CMK (cell line): Measurements from ENCODE around the gene ITPKB.
"Not testable (repeated sequence)": the region's sequence is repeated elsewhere in the genome, so short reads cannot be mapped to it uniquely, and the experiment has no call there.

Source experiments
- DNase-seq: peaks from one replicate; pipeline ENCODE4 v3.0.0-alpha.2; 2010; ENCODE audit warnings: low read depth

Gene ITPKB

GRCh38 chr1:226738995-226739695 lies at the start of gene ITPKB:
TSS of gene ITPKB (minus strand) at chr1:226739282. CDS start at chr1:226737458, 1,824 bp downstream.
- DNase-seq: peak; percentile 59

GRCh38 chr1:226787638-226788037 lies 48.6 kb upstream of the ITPKB start:
- no peak for DNase-seq

- no peak for DNase-seq
These were observed 48.0 kb upstream of the ITPKB start for GRCh38 chr1:226787071-226787470.

- no peak for DNase-seq
These were observed 47.5 kb upstream of the ITPKB start for GRCh38 chr1:226786550-226786949.

- DNase-seq: no peak
These were observed 46.7 kb upstream of the ITPKB start for GRCh38 chr1:226785805-226786204.

GRCh38 chr1:226784081-226785049 lies 45.3 kb upstream of the ITPKB start:
- DNase-seq: no peak

GRCh38 chr1:226782845-226783601 lies 43.9 kb upstream of the ITPKB start:
- DNase-seq: no peak

- DNase-seq: no peak
These were observed 43.0 kb upstream of the ITPKB start for GRCh38 chr1:226781937-226782609.

- DNase-seq: no peak
These were observed 40.5 kb upstream of the ITPKB start for GRCh38 chr1:226779561-226779960.

GRCh38 chr1:226778657-226779058 lies 39.6 kb upstream of the ITPKB start:
- DNase-seq: no peak

- no peak for DNase-seq
These were observed 37.9 kb upstream of the ITPKB start for GRCh38 chr1:226776975-226777374.

GRCh38 chr1:226776066-226776465 lies 37.0 kb upstream of the ITPKB start:
- no peak for DNase-seq

GRCh38 chr1:226772446-226773139 lies 33.5 kb upstream of the ITPKB start:
- DNase-seq: no peak

- not testable (repeated sequence) for DNase-seq
These were observed 28.1 kb upstream of the ITPKB start for GRCh38 chr1:226767170-226767569.

GRCh38 chr1:226766565-226766964 lies 27.5 kb upstream of the ITPKB start:
- DNase-seq: no peak

GRCh38 chr1:226764533-226764932 lies 25.5 kb upstream of the ITPKB start:
- no peak for DNase-seq

GRCh38 chr1:226763905-226764264 lies 24.8 kb upstream of the ITPKB start:
- no peak for DNase-seq

GRCh38 chr1:226762988-226763904 lies 24.2 kb upstream of the ITPKB start:
- no peak for DNase-seq

- no peak for DNase-seq
These were observed 23.0 kb upstream of the ITPKB start for GRCh38 chr1:226762055-226762454.

- DNase-seq: no peak
These were observed 22.2 kb upstream of the ITPKB start for GRCh38 chr1:226761322-226761721.
